Thoracic aorta (tissue), 2 donors: Measurements from ENCODE around the gene GDNF. TPM values are rescaled to one million over a fixed set of nuclear protein-coding genes. Genes with fewer than 3 reads are reported as not detected.
"Not testable (repeated sequence)": the region's sequence is repeated elsewhere in the genome, so short reads cannot be mapped to it uniquely, and the experiment has no call there.

ENCODE experiments used
- ATAC-seq: fragments of 150-250 bp; one replicate; pipeline ENCODE4 v1.8.0; 2017; ENCODE audit warnings: low read depth; ENCODE audit not compliant: insufficient number of reproducible peaks, low FRiP score
- DNase-seq: peaks from one replicate; pipeline ENCODE4 v3.0.0-alpha.2; 2020; ENCODE audit warnings: low spot score
- H3K27ac ChIP-seq, 2 donors: fragments of 200-600 bp; sonication (generic); 1 replicate in 1 of 2; 2 replicates in 1 of 2; pipeline ENCODE4 v1.5.1; 2016; ENCODE audit warnings: mild to moderate bottlenecking in 2 of 2, moderate library complexity in 2 of 2
- H3K27me3 ChIP-seq: fragments of 200-600 bp; sonication (generic); replicated peaks from 2 replicates; pipeline ENCODE4 v1.6.0; 2016; ENCODE audit warnings: mild to moderate bottlenecking; ENCODE audit not compliant: insufficient read depth
- H3K36me3 ChIP-seq: fragments of 200-600 bp; sonication (generic); one replicate; pipeline ENCODE4 v1.5.1; 2016
- H3K4me1 ChIP-seq, 2 donors: fragments of 200-600 bp; sonication (generic); 1 replicate in 1 of 2; 2 replicates in 1 of 2; pipeline versions ENCODE4 v1.5.1 to v1.6.0; 2016; ENCODE audit warnings: low read depth in 2 of 2, mild to moderate bottlenecking in 1 of 2; ENCODE audit not compliant: control insufficient read depth in 1 of 2
- H3K4me3 ChIP-seq: fragments of 200-600 bp; sonication (generic); 2 replicates; pipeline ENCODE4 v1.5.1; 2016; ENCODE audit warnings: mild to moderate bottlenecking
- H3K9me3 ChIP-seq: fragments of 200-600 bp; sonication (generic); 2 replicates; pipeline ENCODE4 v1.5.1; 2016
- CTCF ChIP-seq: fragments of 200-600 bp; sonication (generic); IDR thresholded peaks from one replicate; pipeline ENCODE4 v1.5.1; 2019; ENCODE audit warnings: antibody characterized with exemption
- total RNA-seq, 2 donors: library from RNA; depleted of rRNA; stranded (reverse); fragments of >200 nt; gene quantifications; one replicate each; pipeline versions ENCODE4 v1.1.0 to v1.2.3, GENCODE V29; 2016

Gene GDNF
- total RNA-seq, 2 donors from 2014 or later: 1.3 TPM; not detected in 1

GRCh38 chr5:37869216-37869615 is 29.4 kb upstream of the GDNF start:
- Histone ChIP-seq H3K4me1 (no peaks in the 10 kb centered on the region), H3K36me3 (no peaks in the 10 kb centered on the region), H3K27me3 (no peaks in the 10 kb centered on the region), H3K9me3 (no peaks in the 10 kb centered on the region), H3K4me3 (no peak overlapping the region), H3K27ac (no peak overlapping the region)
- no peak for TF ChIP-seq CTCF
- no peak for DNase-seq
- ATAC-seq: no peak

- DNase-seq (no peak), ATAC-seq (no peak)
- H3K4me1 ChIP-seq: no peaks in the 10 kb centered on the region
- H3K36me3 ChIP-seq: no peaks in the 10 kb centered on the region
- no peak overlapping the region for H3K27ac ChIP-seq
- no peak for TF ChIP-seq CTCF
- H3K9me3 ChIP-seq: no peaks in the 10 kb centered on the region
- H3K4me3 ChIP-seq: no peak overlapping the region
- H3K27me3 ChIP-seq: no peaks in the 10 kb centered on the region
These were observed 27.8 kb upstream of the GDNF start for GRCh38 chr5:37867654-37868053.

GRCh38 chr5:37862907-37863306 is 23.1 kb upstream of the GDNF start:
- H3K4me1 ChIP-seq, ATAC-seq, H3K9me3 ChIP-seq, H3K27me3 ChIP-seq, H3K36me3 ChIP-seq, H3K27ac ChIP-seq, H3K4me3 ChIP-seq, DNase-seq: not testable (repeated sequence)

GRCh38 chr5:37860206-37860605 is 20.4 kb upstream of the GDNF start:
- Histone ChIP-seq H3K27me3 (no peaks in the 10 kb centered on the region), H3K9me3 (no peaks in the 10 kb centered on the region), H3K4me3 (no peak overlapping the region), H3K27ac (no peak overlapping the region), H3K36me3 (no peaks in the 10 kb centered on the region), H3K4me1 (no peaks in the 10 kb centered on the region)
- no peak for ATAC-seq
- TF ChIP-seq CTCF: no peak
- DNase-seq: no peak

GRCh38 chr5:37859805-37860204 is 20.0 kb upstream of the GDNF start:
- no peak overlapping the region for H3K27ac ChIP-seq
- ATAC-seq (no peak), DNase-seq (no peak)
- no peaks in the 10 kb centered on the region for H3K9me3 ChIP-seq
- no peaks in the 10 kb centered on the region for H3K36me3 ChIP-seq
- no peak for TF ChIP-seq CTCF
- H3K27me3 ChIP-seq: no peaks in the 10 kb centered on the region
- no peak overlapping the region for H3K4me3 ChIP-seq
- no peaks in the 10 kb centered on the region for H3K4me1 ChIP-seq

GRCh38 chr5:37858250-37858649 is 18.4 kb upstream of the GDNF start:
- H3K4me1 ChIP-seq: no peaks in the 10 kb centered on the region
- no peaks in the 10 kb centered on the region for H3K36me3 ChIP-seq
- no peak for ATAC-seq
- no peaks in the 10 kb centered on the region for H3K27me3 ChIP-seq
- no peak overlapping the region for H3K27ac ChIP-seq
- H3K9me3 ChIP-seq: no peaks in the 10 kb centered on the region
- no peak for TF ChIP-seq CTCF
- DNase-seq: no peak
- H3K4me3 ChIP-seq: no peak overlapping the region
